GM13977 (cell line): ENCODE data around the gene OR56A3.

ENCODE experiments used
- DNase-seq: peaks from one replicate; pipeline ENCODE4 v3.0.0; 2012; ENCODE audit warnings: low spot score
- in situ Hi-C: fragments of 300-500 bp; cut with MboI; formaldehyde crosslinking; loops from one replicate; pipeline ENCODE4 v1.12.0; 2022; ENCODE audit warnings: low sequenced_read_pairs, low pct_unique_long_range_greater_than_20kb, mixed read lengths, inconsistent platforms; ENCODE audit not compliant: unreplicated experiment
- TF ChIP-seq, protein P1 (sequence below): IDR thresholded peaks from 2 replicates; pipeline ENCODE4 v1.5.1; 2012; ENCODE audit warnings: mild to moderate bottlenecking, control low read depth; ENCODE audit not compliant: insufficient read depth; ENCODE audit errors: extremely low read depth, missing control alignments

OR56A3 gene

DNA sequence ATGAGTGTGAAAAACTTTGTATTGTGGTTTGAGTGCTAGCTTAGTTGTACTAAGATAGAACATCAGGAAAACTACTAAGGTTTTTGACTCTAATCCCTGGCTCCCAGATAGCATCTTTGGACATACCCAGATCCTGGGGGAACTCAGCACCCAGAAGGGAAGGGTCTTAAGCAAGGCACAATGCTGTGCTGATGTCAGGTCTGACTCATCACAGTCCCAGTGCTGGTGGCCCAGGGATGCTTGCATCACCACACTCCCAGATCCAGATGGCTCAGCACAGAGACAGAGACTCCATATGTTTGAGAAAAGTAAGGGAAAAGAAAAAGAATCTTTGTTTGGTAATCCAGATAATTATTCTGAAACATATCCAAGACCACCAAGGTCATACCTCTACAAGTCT, 18.3 kb upstream of the OR56A3 start:
- in situ Hi-C loops, result no loop called here
- DNase-seq, result no peak
- TF ChIP-seq, protein P1, sequence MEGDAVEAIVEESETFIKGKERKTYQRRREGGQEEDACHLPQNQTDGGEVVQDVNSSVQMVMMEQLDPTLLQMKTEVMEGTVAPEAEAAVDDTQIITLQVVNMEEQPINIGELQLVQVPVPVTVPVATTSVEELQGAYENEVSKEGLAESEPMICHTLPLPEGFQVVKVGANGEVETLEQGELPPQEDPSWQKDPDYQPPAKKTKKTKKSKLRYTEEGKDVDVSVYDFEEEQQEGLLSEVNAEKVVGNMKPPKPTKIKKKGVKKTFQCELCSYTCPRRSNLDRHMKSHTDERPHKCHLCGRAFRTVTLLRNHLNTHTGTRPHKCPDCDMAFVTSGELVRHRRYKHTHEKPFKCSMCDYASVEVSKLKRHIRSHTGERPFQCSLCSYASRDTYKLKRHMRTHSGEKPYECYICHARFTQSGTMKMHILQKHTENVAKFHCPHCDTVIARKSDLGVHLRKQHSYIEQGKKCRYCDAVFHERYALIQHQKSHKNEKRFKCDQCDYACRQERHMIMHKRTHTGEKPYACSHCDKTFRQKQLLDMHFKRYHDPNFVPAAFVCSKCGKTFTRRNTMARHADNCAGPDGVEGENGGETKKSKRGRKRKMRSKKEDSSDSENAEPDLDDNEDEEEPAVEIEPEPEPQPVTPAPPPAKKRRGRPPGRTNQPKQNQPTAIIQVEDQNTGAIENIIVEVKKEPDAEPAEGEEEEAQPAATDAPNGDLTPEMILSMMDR, result no peak

DNA sequence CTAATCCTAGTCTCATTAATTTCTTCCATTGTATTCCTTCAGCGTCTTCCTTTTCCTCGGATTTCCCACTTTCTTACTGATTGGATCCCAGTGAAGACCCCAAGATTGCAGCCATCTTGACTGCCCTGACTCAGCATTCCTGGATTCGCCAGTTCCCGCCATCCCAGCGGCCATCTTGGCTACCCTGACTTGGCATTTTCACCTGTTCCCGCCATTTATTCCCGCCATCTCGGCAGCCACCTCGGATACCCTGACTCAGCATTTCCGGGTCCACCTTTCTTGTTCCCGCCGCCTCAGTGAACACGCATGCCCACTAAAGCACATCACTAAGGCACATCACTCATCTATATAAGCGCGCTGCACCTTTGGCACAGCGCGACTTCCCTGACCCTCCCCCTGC, 13.8 kb upstream of the OR56A3 start:
- no peak for DNase-seq
- in situ Hi-C loops, result no loop called here
- TF ChIP-seq, protein P1, result no peak

DNA sequence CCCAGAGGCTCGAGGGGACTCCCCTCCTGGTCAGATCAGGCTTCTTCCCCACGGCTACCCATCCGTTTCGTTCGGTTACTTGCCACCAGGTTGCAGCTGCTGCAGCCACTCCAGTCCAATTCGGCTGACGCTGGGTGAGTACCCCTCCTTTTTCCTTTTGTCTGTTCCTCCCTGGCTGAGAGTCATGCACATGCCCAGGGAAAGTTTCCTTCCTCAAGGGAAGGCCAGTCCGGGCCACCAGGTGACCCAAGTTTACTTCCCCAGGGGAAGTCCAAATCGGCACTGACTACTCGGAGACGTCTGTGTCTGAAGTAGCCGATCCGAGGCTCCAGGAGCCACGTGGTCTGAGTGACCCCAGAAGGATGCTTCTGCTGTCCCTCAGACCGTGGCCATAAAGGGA, 13.2 kb upstream of the OR56A3 start:
- in situ Hi-C loops, result no loop called here
- no peak for DNase-seq
- TF ChIP-seq, protein P1, result no peak

DNA sequence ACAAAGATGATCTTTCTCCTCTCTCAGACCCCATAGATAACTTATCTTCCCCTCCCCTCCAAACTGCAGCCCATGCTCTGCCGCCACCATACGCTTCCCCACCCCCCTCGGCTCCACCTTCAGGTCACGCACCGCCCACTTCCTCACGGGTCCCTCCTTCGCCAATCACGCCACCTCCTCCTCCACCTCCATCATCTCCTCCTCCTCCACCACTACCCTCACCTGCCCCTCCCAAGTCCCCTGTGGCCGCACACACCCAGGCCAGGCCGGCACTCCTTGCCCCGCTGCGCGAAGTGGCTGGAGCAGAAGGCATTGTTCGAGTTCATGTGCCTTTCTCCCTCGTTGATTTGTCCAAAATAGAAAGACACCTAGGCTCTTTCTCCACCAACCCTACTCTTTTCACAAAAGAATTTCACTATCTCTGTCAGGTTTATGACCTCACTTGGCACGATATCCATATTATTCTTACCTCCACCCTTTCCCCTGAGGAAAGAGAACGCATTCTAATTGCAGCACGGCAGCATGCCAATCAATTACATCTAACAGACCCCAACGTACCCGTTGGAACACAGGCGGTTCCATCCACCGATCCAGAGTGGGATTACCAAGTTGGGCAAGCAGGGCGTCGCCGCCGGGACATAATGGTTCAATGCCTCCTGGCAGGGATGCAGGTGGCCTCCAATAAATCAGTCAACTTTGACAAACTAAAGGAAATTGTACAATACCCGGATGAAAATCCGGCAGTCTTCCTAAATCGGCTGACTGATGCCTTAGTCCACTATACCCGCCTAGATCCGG, 12.3 kb upstream of the OR56A3 start:
- DNase-seq, result no peak
- in situ Hi-C loops, result no loop called here
- TF ChIP-seq, protein P1, result no peak

DNA sequence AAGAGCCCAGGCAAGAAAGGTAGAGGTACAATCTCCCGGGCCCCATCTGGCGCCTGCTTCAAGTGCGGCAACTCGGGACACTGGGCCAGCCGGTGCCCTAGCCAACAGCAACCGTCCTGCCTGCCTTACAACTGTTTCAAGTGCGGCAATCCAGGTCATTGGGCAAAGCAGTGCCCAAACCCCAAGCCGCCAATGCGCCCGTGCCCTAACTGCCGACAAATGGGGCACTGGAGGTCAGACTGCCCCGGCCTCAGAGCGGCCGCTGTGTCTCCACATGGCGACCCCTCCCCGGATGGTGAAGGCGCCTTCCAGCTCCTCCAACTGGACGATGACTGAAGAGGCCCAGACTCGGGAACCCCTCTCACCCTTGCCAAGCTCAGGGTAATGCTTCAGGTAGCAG, 11.4 kb upstream of the OR56A3 start:
- TF ChIP-seq, protein P1, result no peak
- no peak for DNase-seq
- in situ Hi-C loops, result no loop called here

DNA sequence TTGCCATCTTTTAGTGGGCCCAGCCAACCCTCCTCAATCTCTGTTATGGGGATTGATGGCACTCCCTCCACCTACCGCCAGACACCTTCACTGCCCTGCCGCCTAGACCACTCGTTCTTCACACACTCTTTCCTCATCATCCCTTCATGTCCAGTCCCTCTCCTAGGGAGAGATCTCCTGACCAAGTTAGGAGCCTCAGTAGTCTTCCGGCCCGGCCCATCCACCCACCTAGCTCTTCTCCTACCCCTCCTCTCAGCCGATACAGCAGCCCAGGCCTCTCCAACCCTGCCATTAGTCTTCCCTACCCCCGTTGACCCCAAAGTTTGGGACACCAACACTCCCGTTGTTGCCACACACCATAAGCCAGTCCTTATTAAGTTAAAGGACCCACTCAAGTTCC, 11.0 kb upstream of the OR56A3 start:
- TF ChIP-seq, protein P1, result no peak
- no peak for DNase-seq
- in situ Hi-C loops, result no loop called here
